NCI-H226 (cell line): Measurements from ENCODE around the gene ERBB4.

Experiments
- DNase-seq: peaks from one replicate; pipeline ENCODE4 v3.0.0-alpha.2; 2015

ERBB4 gene

DNA sequence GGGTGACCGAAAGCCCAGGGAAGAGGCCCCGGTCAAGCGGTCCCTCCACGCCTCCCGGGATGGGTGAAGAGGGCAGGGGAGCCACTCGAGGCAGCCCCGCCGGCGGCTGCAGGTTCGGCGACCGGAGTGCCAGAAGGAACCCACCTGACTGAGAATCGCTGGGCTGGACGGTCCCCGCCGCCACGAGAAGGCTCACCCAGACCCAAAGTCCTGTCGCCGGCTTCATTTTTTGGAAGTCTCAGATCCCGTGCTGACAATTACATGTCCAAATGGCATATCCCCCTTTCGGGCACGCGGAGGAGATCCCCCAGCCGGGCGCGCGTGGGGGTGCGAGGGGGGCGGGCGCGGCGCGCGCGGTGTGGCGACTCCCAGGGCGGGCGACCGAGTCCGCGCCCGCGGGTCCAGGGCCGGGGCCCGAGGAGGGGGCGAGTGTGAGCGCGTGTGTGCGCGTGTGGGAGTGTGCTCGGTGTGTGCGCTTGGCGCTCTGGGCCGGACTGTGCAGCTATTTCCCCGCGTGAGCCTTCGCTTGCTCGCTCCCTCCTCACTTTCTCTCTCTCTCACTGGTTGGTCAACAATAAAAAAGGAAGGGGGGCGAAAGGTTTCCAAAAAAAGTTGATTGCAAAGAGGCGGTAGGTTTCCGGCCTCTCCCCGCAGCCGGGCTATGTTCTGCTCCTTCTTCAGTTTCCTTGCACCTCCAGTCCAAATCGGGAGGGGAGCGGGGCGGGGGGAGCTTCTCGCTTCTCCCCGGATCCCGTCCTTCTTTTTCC, at the start of gene ERBB4:
ERBB4 (minus strand) TSS at position 498 of the 767 bp plus-strand sequence; CDS start at position 226, 272 bp downstream.
- DNase-seq, result no peak

DNA sequence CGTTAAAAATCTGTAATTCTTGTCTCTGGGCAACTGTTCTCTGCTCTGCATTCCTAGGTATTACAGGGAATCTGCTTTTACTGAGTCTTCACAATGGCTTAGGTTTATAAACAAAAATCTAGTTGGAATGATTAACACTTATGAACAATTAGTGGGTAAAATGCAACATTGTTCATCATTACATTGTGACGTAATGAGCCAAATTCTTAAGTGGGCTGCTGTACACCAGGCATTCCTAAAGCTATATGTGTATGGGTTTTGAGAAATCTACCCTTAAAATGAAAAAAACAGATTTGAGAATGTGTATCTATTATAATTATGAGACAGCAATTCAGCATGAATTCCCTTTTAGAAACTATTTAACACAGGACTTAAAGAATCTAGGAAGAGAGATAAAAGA, 41.5 kb upstream of the ERBB4 start:
- no peak for DNase-seq

DNA sequence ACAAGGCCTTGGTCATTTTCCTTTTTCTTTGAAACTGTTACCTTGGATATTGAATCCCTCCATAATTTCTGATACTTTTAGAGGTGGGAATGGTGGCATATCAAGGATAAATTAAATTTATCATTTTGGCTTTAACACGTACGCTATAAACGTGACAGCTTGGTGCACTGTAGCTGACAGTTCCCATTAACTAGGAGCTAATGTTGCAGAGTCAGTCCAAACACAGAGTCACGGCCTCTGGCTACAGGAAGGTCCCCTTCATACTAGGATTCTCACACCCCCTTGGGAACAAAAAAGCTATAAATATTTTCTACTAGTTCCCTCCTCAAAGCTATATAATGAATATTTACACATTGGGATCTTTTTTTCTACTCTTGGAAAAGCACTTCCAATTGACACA, 17.7 kb upstream of the ERBB4 start:
- no peak for DNase-seq

DNA sequence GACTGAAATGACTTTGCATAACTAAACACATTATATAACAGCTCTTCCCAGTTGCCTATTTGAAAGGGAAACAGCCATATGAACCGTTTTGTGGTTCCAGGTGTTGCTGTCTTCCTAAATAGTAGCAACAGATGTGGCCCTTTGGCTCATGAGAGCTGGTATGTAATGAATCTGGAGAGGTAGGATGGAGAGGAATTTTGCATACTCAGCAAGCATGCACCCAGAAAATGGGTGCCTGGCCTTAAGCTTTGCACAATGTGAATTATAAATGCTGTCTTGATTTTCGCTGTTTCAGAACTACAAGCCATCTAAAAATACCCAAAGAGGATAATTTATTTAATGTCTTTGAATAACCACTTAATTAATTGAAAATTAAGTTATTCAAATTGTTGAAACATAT, 15.6 kb upstream of the ERBB4 start:
- no peak for DNase-seq

DNA sequence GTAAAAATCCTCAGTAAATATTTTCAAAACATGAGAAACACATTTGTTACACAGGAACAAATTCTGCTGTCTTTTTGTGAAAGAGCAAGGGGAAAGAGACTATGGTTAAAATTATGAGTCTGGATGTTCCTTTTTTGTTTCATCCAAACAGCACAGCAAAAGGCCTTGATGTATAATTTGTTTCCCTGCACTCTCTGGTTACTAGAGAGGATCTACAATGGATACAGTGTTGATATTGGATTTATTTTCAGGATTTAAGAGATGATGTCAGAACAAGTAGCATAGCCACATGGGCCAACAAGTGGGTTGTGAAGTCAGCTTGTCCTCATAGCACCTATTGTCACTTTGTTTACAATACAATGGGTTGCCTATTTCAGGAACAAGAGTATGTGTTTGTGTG, 11.3 kb upstream of the ERBB4 start:
- no peak for DNase-seq

DNA sequence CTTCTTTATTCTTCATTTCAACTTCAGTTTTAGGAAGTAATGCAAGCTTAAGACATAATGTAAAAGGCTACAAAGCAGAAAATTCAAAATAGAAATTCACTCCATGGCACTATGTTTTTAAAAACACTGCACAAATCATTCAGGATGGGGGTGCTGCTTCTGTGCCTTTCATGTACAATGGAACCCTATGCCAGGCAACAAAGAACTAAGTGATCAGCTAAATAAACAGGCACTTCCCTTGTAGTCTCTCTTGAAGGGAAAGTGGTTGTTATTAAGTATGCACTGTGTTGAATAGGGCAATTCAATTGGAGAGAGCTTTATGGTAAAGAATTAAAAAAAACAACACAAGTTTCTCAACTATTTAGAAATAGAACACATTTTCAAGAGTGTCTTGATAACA, 10.9 kb upstream of the ERBB4 start:
- no peak for DNase-seq

DNA sequence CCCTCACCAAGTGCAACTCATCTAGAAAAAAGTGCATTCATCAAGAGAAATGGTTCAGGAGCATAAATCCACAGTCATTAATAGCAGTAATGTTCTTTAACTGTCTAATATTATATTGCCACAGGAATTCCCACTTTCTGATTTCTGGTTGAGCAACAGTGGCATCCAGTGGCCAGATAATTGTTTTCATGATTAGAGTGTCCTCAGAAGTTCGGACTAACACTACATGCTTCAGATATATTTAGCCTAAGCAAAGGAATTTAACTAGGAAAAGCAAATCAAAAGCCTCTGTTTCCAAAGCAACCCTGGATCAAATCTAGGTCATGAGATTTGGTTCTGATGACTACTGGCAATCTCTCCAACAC, 9.8 kb upstream of the ERBB4 start:
- DNase-seq, result peak; percentile 7

DNA sequence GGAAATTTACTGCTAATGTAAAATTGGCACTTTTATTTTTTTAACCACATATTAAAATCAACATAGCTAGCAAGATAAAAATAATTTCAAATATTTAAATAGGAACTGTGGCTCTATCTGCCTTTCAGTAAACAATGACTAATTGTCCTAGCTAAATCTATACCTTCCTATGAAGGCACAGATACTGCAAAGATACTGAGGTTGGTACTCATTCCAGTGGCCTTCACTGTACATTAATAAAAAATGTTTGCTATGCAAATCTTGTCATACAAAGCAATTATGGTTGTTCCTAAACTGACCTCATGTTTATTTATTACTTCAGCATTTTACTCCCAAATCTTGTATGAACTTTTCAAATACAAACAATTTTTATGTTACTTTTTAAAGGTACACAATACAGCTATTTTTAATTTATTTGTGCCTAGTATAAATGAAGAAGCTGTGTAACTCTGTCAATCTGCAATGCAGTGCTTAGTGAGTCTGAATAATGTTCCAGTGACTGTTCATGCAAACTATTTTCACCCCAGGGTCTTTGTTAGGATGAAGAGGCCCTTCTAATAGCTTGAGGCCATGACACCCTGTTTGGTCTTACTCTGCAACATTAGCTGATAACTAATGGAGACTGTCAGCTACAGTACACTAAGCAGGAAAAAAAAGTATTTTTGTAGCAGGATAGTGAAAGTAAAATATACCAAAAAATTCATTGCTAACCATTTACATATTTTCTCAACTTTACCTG, 9.3 kb upstream of the ERBB4 start:
- DNase-seq, result no peak

DNA sequence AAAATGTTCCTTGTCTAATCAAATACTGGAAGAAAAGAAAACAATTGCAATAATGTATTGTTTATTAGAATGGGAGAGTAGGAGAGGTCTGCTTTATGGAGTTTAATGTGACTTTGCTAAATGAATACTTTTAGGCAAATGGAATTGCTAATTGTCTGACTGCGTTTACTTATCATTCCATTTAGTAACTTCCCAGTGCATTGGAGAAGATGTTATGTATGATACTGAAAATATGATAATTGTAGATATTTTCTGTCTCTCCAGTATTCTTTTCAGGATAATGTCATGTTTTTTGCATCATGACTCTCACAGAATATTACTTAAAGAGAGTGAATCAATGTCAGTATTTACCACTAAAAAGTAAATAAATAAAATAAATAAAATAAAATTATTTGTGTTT, 8.1 kb upstream of the ERBB4 start:
- DNase-seq, result no peak

DNA sequence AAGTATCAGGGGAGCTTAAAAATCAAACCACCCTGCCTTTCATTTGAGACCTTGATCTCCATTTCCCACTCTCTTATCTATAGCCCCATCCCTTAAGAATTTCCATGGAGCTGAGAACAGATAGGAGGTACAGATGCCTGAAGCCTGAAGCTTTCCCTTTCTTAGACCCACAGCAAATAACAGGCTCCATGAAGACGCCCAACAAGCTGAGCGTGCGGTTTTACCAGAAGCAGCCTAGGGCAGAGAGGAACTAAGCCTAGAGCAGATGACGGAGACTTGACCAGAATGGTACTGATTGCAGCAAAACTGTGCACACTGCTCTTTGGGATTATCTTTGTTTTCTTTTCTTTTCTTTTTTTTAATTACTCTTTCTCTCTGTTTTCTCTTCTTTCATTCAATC, 1.7 kb upstream of the ERBB4 start:
- DNase-seq, result no peak

DNA sequence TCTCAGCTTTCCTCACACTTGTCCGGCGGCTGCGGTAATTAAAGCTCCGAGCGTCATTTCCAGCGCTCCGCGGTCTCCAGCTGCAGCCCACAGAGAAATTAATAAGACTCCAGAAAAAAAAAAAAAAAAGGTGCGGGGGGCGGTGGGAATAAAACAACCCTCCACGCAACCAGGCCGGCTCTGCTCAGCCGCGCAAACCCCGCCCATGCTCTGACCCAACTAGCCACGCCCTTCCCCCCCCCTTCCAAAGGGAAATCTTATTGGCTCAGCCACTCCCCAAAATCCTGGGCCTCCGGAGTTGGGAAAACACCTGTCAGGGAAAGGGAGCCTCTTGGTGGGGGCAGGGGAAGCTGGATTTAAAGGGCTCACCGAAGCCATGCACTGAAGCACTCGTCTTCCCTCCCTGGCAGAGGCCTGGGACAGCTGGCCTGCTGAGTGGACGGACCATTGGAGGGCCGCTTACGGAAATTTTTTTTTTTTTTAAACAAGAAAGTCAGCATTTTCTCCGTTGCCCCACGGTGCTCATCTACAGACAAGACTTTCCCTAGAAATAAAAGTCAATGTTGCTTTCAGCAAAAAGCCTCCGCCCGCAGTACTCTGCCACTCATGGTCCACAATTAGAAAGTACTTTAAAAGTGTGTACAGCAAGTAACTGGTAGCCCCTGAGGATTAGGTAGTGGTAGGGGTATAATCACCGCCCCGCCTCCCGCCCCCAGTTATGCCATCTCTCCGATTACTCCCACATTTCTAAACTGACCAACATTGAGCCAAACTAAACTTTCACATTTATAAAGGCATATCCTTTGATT, 674 bp upstream of the ERBB4 start:
- no peak for DNase-seq

DNA sequence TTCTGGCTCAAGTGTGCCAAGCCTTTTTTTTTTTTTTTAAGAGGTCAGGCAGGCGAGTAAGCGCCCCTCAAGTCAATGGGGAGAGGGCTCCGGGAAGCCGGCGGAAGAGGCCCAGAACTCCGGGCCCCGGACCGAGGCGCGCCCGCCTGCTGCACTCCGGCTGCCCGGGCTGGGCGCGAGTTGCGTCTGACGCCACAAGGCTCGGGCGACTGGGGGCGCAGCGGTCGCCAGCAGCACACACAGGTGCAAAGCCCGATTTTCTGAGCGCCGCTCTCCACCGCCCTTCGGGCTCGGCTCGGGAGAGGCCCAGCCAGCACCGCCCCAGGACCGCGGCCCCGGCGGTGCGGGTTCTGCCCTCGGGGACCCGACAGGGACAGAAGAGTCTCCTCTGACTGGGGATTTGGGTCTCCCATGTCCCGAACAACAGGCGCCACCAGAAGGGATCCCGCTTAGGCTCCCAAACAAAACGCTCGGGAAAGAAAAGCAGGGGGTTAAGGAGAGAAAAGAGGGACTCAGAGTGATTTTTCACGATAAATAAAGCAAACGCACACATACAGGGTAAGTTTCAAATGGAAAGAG, 787 bp downstream of the ERBB4 start:
- no peak for DNase-seq

DNA sequence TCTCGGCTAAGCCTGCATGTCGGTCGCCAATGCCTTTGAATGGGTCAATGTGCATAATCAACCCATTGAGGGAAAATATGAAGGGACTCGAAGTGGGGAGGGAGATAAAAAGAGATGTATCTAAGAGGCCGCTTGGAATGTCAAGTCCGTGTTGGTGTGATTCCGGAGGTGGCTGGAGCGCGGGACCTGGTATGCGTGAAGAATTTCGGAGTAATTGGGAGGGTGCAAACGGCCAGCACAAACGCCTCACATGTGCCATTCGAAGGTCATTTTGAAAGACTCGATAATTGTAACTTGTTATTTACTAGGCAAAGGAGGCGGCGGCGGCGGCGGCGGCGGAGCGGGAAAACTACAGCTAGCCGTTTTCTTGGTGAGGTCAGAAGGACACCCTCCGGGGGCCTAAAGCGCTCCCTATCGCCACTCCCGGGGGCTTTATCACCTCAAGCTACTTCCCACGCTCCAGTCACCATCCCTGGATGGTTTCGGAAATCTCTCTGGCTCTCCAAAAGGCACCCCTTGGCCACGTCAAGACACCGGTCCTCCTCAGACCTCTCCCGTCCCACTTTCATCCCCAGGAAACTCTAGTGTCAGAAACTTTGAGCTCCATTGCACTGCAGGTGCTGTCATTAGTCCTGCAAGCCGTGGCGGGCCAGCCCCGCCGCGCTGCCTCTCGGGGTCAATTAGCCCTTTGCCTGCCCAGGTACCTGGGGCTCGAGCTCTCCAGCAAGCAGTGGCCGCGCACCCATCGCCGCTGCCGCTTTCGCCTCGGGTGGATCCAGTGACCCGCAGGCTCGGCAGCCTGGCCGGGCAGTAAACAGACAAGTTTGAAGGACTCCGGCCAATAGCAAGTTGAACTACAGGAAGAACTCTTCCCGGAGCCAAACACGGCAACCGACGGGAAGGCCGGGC, 1.5 kb downstream of the ERBB4 start:
- DNase-seq, result no peak

DNA sequence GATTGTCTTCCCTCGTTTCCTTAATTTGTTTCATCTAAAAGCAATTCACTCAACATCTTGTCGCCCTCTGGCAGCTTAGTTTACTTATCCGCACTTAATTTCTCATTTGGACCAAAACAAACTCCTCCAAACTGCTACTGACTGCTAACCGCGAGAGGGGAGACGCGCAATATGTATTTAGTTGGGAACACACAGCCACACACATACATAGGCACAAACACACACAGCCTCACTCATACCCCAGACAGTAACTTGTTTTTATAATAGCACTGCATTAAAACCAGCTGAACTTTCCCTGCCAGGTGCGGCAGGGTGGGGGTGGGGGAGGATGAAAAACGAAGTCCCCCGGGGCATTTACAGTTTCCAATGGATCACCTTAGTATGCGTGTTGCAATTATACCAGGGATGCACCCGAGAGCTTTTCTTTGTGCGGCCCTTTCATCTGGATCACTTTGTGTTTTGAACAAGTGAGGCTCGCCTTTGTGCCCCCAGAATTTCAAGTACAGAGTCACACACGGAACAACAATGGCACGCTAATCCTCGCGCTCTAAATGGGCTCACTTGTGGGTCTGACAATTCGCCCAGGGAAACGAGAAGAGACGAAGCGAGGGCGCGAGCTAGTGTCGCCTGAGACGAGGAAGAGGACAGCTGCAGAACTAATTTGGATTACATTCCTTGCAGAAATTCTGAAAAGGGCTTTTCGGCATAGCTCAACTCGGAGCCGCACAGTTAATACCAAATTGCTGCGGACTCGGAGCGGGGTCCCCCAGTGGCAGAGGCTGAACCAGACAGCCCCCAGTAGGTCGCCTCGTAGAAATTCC, 2.4 kb downstream of the ERBB4 start:
- no peak for DNase-seq

DNA sequence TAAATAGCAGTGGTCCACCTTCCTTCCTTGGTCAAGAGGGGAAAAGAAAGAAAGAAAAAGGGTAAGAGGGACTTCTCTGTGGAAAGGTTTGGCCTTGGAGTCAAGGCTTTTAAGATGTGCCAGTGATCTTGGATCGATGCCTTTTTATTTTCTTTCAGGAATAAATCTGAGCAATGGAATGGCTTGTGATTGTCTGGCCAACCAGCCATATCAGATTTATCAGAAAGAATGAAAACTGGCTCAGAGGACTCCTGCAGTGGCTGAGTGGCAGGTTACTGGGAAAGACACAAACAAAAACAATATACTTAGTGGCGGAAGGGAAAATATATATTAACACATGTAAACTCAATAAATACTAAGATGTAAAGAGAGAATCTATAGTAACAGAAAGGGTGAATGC, 4.3 kb downstream of the ERBB4 start:
- DNase-seq, result no peak

DNA sequence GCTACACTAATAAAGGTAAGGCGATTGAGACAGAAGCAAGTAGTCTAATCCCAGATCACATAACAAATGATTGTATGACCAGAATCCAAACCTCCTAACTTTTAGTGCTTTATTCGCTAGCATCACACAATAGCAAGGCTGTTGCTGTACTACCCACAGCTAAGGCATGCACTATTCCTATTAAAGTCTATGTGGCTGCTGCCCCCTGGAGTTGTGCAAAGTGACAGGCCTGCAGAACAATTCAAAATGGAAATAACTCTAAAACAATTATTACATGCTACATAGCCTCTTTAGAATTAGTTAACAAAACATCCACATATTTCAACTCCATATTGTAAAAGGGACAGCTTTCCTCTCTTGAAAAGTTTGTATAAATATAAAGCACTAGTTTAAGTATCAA, 6.0 kb downstream of the ERBB4 start:
- DNase-seq, result no peak

DNA sequence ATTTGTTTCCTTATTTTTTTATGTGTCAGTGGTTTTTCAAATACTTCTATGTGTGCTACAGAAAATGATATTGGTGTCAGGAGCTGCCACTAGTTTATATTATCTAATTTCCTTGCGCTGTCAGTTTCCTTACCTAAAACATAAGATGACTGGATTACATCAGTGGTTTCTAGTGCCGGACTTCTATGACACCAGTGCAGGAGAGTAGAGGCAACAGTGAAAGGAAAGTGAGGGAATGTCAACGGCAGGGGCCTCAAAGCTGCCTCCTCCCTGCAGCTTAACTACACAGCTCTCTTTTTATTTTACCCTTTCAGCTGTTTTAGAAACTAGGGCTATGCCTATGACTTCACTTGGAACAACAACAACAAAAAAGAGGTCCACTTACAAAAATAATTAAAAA, 6.5 kb downstream of the ERBB4 start:
- no peak for DNase-seq

DNA sequence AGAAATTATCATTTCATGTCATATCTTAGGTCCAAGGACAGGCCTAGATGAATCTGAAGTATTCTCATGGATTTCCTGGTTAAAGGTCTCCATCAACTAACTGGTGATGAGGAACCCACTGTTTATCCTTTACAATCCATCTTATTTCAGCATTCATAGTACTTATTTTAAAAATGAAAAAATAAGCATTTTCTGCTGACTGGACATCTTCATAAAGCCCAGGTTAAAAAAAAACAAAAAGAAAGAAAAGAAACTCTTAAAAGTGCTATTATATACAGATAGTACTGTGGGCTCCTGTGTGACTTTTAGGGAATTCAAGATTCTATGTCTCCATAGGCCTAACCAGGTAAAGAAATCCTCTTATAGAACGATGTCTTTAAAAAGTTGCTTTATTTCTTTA, 7.1 kb downstream of the ERBB4 start:
- DNase-seq, result no peak

DNA sequence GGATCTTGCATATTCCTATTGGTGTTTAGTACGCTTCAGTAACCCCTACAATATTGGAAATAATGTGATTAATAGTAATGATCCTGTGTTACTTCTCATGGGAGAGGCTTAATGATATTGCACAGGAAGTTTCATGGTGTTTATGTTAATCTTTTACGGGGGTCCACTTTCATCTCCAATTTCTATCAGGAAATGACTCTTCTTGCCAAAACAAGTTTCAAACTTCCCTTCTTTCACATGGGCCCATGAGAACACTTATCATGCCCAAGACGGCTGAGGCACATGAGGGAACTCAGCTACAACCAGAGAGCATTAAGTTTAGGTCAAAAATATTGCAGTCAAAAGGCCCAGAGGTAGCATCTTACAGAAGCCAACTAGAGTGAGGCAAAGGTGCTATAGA, 7.6 kb downstream of the ERBB4 start:
- DNase-seq, result no peak

DNA sequence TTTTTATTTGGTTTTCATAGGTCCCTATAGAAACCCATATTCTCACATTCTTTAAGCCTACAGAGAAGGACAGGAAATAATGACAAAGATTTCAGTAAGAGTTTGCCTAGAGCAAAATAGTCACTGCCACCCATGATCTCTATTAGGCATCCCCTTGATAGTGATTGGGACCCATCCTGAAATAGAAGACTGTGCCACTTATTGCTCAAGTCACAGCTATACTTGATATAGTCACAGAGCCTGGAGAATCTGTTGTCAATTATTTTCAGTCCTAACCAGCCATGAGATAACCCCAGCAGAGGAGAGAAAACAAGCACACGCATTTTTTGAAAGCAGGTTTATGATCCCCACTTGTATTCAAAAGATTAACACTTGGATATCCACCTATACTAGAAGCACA, 8.2 kb downstream of the ERBB4 start:
- no peak for DNase-seq

DNA sequence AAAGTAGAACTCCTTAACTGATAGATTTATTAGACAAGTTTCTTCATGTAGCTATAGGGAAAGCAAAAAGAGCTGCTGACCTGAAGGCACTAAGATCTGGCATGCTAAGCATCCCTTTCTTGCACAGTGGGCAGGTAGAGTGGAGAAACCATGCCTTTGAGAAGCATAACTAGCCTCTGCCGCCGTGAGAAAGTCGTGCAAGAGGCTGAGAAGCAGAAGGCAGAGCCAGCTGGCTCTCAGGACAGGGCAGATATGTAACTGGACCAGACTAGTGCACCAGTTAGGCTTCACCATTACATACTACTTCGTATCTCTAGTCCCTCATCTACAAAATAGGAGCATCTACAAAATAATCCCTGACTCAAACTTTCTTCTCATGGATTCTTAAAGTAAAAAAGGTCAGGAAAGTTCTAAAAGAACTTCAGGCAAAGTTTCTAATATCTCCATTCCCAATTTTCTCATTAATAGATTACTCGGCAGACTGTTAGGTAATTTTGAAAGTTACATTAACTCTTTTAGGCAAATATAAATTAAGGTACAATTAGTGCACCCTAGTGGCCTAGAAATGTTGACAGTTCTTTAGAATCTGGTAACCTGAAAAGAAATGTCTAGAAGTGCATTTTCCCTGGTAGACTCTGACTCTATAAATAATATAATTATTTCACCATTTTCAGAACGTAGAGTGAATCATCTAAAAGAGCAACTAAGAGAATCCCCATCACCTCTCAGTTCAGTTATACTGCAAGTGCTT, 10.3 kb downstream of the ERBB4 start:
- DNase-seq, result no peak
